HUES6 (cell line): ENCODE data around the gene USP32.
A peak's percentile ranks its signal among the peaks of the same experiment; 100 is the strongest.

Experiments
- H3K27ac ChIP-seq: 2 replicates; pipeline ENCODE4 v1.7.0; 2013; ENCODE audit warnings: low read depth, mild to moderate bottlenecking, low read length, inconsistent platforms
- H3K27me3 ChIP-seq: 2 replicates; pipeline ENCODE4 v1.6.1; 2013; ENCODE audit warnings: low read length; ENCODE audit not compliant: control insufficient read depth, insufficient read depth
- H3K36me3 ChIP-seq: 2 replicates; pipeline ENCODE4 v1.6.1; 2013; ENCODE audit warnings: low read length; ENCODE audit not compliant: control insufficient read depth, insufficient read depth
- H3K4me1 ChIP-seq: 2 replicates; pipeline ENCODE4 v1.6.1; 2013; ENCODE audit warnings: low read length; ENCODE audit not compliant: control insufficient read depth, insufficient read depth
- H3K4me3 ChIP-seq: 2 replicates; pipeline ENCODE4 v1.5.1; 2013; ENCODE audit warnings: low read depth, low read length
- H3K9ac ChIP-seq: one replicate; pipeline ENCODE4 v1.6.1; 2013; ENCODE audit warnings: mild to moderate bottlenecking, low read length
- H3K9me3 ChIP-seq: 2 replicates; pipeline ENCODE4 v1.6.1; 2013; ENCODE audit warnings: low read depth, low read length; ENCODE audit not compliant: control insufficient read depth, insufficient read depth

USP32 gene

DNA sequence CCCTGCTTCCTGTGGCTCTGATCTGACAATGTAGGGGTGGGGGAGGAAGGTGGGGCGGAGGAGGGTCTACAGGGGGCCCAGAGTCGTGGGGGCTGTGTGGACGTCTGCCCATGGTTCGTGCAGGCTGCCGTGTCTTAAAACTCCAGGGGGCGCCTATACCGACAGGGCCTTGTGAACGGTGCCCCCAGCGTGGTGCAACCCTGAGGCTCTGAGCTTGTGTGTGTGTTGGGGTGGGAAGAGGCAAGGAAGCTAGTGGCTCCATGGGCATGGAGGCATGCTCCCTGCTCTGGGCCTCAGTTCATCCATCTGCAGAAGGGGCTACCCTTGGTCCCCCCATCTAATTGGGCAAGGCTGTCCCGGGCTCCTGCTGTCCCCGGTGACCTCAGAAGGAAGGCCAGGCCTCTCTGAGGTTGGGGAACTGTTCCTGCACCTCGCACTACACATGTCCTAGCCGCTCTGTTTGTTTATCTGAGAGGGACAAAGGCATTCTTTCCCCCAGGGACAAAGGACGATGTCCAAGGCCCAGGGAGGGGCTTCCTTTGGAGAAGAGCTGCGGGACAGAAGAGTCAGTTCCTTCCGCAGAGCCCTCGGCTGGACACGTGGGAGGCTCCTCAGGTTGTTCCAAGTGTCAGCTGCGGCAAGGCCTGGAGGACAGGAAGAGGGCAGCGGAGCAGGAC is 228.7 kb downstream of the USP32 start:
- H3K27ac ChIP-seq, result no peak overlapping the region
- no peak overlapping the region for H3K4me3 ChIP-seq
- peaks cover 45% of the 10 kb centered on the region for H3K4me1 ChIP-seq
- H3K9ac ChIP-seq, result no peak overlapping the region
- H3K9me3 ChIP-seq, result no peaks in the 10 kb centered on the region
- no peaks in the 10 kb centered on the region; the same call in 1 of the 2 replicates for H3K27me3 ChIP-seq
- no peaks in the 10 kb centered on the region for H3K36me3 ChIP-seq

- H3K9ac ChIP-seq, result peak overlapping the region; percentile 17
- no peaks in the 10 kb centered on the region; the same call in 1 of the 2 replicates for H3K27me3 ChIP-seq
- H3K4me3 ChIP-seq, result peak overlapping the region; percentile 47; the same call in 1 of the 2 replicates
- H3K27ac ChIP-seq, result no peak overlapping the region
- H3K9me3 ChIP-seq, result no peaks in the 10 kb centered on the region
- H3K4me1 ChIP-seq, result peaks cover 54% of the 10 kb centered on the region
- no peaks in the 10 kb centered on the region for H3K36me3 ChIP-seq
Measured at GRCh38 chr17:60161598-60162330, 230.2 kb downstream of the USP32 start.

- Histone ChIP-seq H3K27ac (no peak overlapping the region), H3K9me3 (no peaks in the 10 kb centered on the region), H3K4me1 (peaks cover 54% of the 10 kb centered on the region), H3K4me3 (peak overlapping the region; percentile 47; the same call in 1 of the 2 replicates), H3K36me3 (no peaks in the 10 kb centered on the region), H3K27me3 (no peaks in the 10 kb centered on the region; the same call in 1 of the 2 replicates), H3K9ac (peak overlapping the region; percentile 20)
Measured at GRCh38 chr17:60160829-60161501, 231.0 kb downstream of the USP32 start.

DNA sequence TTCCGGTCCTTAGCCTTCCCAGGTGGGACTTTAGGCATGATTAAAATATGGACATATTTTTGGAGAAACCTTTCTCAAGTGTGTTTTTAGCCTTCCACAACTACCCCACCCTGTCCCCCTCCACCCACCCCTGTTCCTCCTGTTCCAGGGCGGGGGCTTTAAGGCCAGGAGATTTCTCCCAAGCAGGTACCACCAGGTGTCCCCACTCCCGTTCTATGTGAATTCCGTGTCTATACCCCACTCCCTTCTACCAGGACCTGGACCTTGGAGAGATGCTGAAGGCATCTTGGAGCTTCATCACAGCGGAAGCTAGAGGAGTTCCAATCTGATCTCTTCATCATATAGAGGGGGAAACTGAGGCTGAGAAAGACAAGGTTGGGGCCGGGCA is 232.5 kb downstream of the USP32 start:
- H3K4me3 ChIP-seq, result no peak overlapping the region
- no peak overlapping the region for H3K27ac ChIP-seq
- no peaks in the 10 kb centered on the region for H3K36me3 ChIP-seq
- H3K9ac ChIP-seq, result no peak overlapping the region
- H3K27me3 ChIP-seq, result no peaks in the 10 kb centered on the region; the same call in 1 of the 2 replicates
- H3K9me3 ChIP-seq, result no peaks in the 10 kb centered on the region
- peaks cover 60% of the 10 kb centered on the region for H3K4me1 ChIP-seq

DNA sequence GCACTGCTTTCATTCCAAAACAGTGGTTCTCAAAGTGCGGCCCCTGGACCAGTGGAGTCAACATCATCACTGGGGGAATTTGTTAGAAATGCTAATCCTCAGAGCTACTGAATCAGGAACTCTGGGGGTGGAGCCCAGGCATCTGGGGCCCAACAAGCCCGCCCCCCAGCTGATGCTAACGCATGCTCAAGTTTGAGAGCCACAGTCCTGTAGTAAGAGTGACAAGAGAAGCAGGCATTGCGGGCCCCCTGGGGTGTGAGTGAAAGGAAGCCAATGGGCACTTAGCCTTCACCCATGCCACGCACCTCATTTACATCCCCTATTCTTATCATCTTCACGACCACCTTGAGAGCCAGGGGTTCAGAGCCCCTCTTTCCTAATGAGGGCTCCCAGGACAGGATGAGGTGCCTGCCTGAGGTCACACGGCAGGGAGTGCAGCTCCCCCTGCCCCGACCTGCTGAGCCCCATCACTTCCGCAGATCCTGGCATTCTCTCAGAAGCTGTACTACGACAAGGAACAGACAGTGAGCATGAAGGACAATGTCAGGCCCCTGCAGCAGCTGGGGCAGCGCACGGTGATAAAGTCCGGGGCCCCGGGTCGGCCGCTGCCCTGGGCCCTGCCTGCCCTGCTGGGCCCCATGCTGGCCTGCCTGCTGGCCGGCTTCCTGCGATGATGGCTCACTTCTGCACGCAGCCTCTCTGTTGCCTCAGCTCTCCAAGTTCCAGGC is 233.0 kb downstream of the USP32 start:
- Histone ChIP-seq H3K4me1 (peaks cover 60% of the 10 kb centered on the region), H3K9ac (no peak overlapping the region), H3K4me3 (peak overlapping the region; percentile 28), H3K36me3 (no peaks in the 10 kb centered on the region), H3K9me3 (no peaks in the 10 kb centered on the region), H3K27ac (no peak overlapping the region), H3K27me3 (peaks cover under 1% of the 10 kb centered on the region; the same call in 1 of the 2 replicates)

- peaks cover 9% of the 10 kb centered on the region for H3K27me3 ChIP-seq
- H3K9me3 ChIP-seq, result no peaks in the 10 kb centered on the region
- H3K27ac ChIP-seq, result no peak overlapping the region
- H3K9ac ChIP-seq, result no peak overlapping the region
- H3K4me3 ChIP-seq, result no peak overlapping the region
- H3K36me3 ChIP-seq, result no peaks in the 10 kb centered on the region
- H3K4me1 ChIP-seq, result peaks cover 48% of the 10 kb centered on the region
Measured at GRCh38 chr17:60157487-60158040, 234.4 kb downstream of the USP32 start.

DNA sequence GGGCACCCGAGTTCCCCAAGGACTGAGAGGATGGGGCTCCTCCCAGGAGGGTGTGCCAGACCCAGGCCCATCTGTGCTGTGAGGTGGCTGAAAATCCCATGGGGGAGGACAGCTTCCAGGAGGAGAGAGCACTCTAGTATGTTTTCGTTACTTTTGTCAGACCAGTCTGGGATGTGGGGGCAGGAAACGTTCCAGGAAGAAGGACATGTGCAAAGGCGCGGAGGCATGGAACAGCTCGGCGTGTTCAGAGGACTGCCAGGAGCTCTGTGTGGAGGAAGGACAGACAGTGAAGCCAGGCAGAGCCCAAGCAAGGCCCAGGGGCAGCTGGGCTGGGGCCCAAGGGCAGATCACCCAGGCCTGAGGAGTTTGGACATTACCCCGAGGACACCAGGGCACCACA is 235.2 kb downstream of the USP32 start:
- no peak overlapping the region for H3K4me3 ChIP-seq
- H3K27ac ChIP-seq, result no peak overlapping the region
- no peak overlapping the region for H3K9ac ChIP-seq
- H3K9me3 ChIP-seq, result no peaks in the 10 kb centered on the region
- no peaks in the 10 kb centered on the region for H3K36me3 ChIP-seq
- H3K27me3 ChIP-seq, result peaks cover 17% of the 10 kb centered on the region
- H3K4me1 ChIP-seq, result peaks cover 44% of the 10 kb centered on the region

- Histone ChIP-seq H3K27me3 (peaks cover 26% of the 10 kb centered on the region), H3K4me3 (no peak overlapping the region), H3K36me3 (no peaks in the 10 kb centered on the region), H3K9ac (no peak overlapping the region), H3K27ac (no peak overlapping the region), H3K9me3 (no peaks in the 10 kb centered on the region), H3K4me1 (peaks cover 39% of the 10 kb centered on the region)
Measured at GRCh38 chr17:60155815-60156214, 236.1 kb downstream of the USP32 start.

- Histone ChIP-seq H3K4me1 (peaks cover 39% of the 10 kb centered on the region), H3K36me3 (no peaks in the 10 kb centered on the region), H3K9ac (no peak overlapping the region), H3K9me3 (no peaks in the 10 kb centered on the region), H3K27me3 (peaks cover 30% of the 10 kb centered on the region), H3K27ac (no peak overlapping the region), H3K4me3 (no peak overlapping the region)
Measured at GRCh38 chr17:60155427-60155814, 236.5 kb downstream of the USP32 start.

GRCh38 chr17:60154616-60155426 is 237.1 kb downstream of the USP32 start:
- Histone ChIP-seq H3K9me3 (no peaks in the 10 kb centered on the region), H3K4me3 (no peak overlapping the region), H3K27ac (no peak overlapping the region), H3K4me1 (peaks cover 36% of the 10 kb centered on the region), H3K36me3 (no peaks in the 10 kb centered on the region), H3K9ac (no peak overlapping the region), H3K27me3 (peaks cover 36% of the 10 kb centered on the region)
